NOMO-1 treated with DMSO at 0.1 percent for 48 hours (cell line): Measurements from ENCODE around the gene GPR108.

Experiments used
- DNase-seq: peaks from one replicate; lab custom pipeline; 2025; ENCODE audit not compliant: unreplicated experiment; lab: John Stamatoyannopoulos, UW

Gene GPR108

GRCh38 chr19:6708346-6708745, 29.0 kb downstream of the GPR108 start:
- no peak for DNase-seq

- no peak for DNase-seq
Observed at GRCh38 chr19:6707658-6708018, 29.7 kb downstream of the GPR108 start.

- no peak for DNase-seq
Observed at GRCh38 chr19:6707011-6707657, 30.2 kb downstream of the GPR108 start.

- no peak for DNase-seq
Observed at GRCh38 chr19:6706633-6706958, 30.8 kb downstream of the GPR108 start.

GRCh38 chr19:6705931-6706632, 31.3 kb downstream of the GPR108 start:
- no peak for DNase-seq

GRCh38 chr19:6700586-6701316, 36.6 kb downstream of the GPR108 start:
- no peak for DNase-seq

- DNase-seq = no peak
Observed at GRCh38 chr19:6699935-6700334, 37.4 kb downstream of the GPR108 start.

GRCh38 chr19:6697291-6697690, 40.1 kb downstream of the GPR108 start:
- DNase-seq = peak; percentile 54

GRCh38 chr19:6696239-6696820, 41.0 kb downstream of the GPR108 start:
- DNase-seq = no peak

- no peak for DNase-seq
Observed at GRCh38 chr19:6694147-6694815, 43.1 kb downstream of the GPR108 start.

- no peak for DNase-seq
Observed at GRCh38 chr19:6693681-6694080, 43.7 kb downstream of the GPR108 start.

GRCh38 chr19:6693056-6693471, 44.3 kb downstream of the GPR108 start:
- no peak for DNase-seq

GRCh38 chr19:6692027-6692426, 45.4 kb downstream of the GPR108 start:
- DNase-seq = no peak

GRCh38 chr19:6691342-6691741, 46.0 kb downstream of the GPR108 start:
- no peak for DNase-seq

- DNase-seq = no peak
Observed at GRCh38 chr19:6690160-6690885, 47.1 kb downstream of the GPR108 start.

- no peak for DNase-seq
Observed at GRCh38 chr19:6687114-6687513, 50.3 kb downstream of the GPR108 start.

GRCh38 chr19:6686628-6686975, 50.8 kb downstream of the GPR108 start:
- no peak for DNase-seq

GRCh38 chr19:6685962-6686627, 51.3 kb downstream of the GPR108 start:
- peak; percentile 90 for DNase-seq

- DNase-seq = no peak
Observed at GRCh38 chr19:6685482-6685881, 51.9 kb downstream of the GPR108 start.

- DNase-seq = no peak
Observed at GRCh38 chr19:6683971-6684370, 53.4 kb downstream of the GPR108 start.
